ENCODE data around the gene ZNF652. TPM values are rescaled to one million over a fixed set of nuclear protein-coding genes. Genes with fewer than 3 reads are reported as not detected.
A peak's percentile ranks its signal among the peaks of the same experiment; 100 is the strongest.
"Not testable (repeated sequence)": the region's sequence is repeated elsewhere in the genome, so short reads cannot be mapped to it uniquely, and the experiment has no call there.

ZNF652 gene
- total RNA-seq, 2 donors from 2014 or later, result 59.7 to 88.5 TPM

GRCh38 chr17:49393491-49394255, 31.6 kb upstream of the ZNF652 start:
- intact Hi-C loops (cut with DNase I), result loop anchor here (10.0 kb wide), 1 partner anchor 199 kb away; no protein-coding TSS in a partner anchor
- no peak for DNase-seq (ENCODE audit: low spot score)
- peak overlapping the region; percentile 60 to 68 for H3K27ac ChIP-seq
- no peaks in the 10 kb centered on the region for H3K36me3 ChIP-seq
- no peak for TF ChIP-seq POLR2A (IDR thresholded peaks at IDR 0.05)
- no peak for TF ChIP-seq POLR2AphosphoS5 (IDR thresholded peaks at IDR 0.05)
- TF ChIP-seq CTCF (IDR thresholded peaks at IDR 0.05), result no peak
- H3K9me3 ChIP-seq, result no peaks in the 10 kb centered on the region
- 75% methylated on average over 8 of the region's 8 CpGs for WGBS
- no peak overlapping the region for H3K4me3 ChIP-seq
- H3K4me1 ChIP-seq (replicated peaks), result peaks cover 12% of the 10 kb centered on the region
- no peaks in the 10 kb centered on the region for H3K27me3 ChIP-seq (replicated peaks; ENCODE audit: insufficient read depth)

GRCh38 chr17:49390548-49391324, 28.7 kb upstream of the ZNF652 start:
- Histone ChIP-seq H3K27ac (peak overlapping the region; percentile 51 to 87), H3K36me3 (no peaks in the 10 kb centered on the region), H3K4me3 (no peak overlapping the region), H3K9me3 (no peaks in the 10 kb centered on the region), H3K4me1 (replicated peaks) (peaks cover 12% of the 10 kb centered on the region), H3K27me3 (replicated peaks; ENCODE audit: insufficient read depth) (no peaks in the 10 kb centered on the region)
- DNase-seq (ENCODE audit: low spot score), result peak; percentile 28
- TF ChIP-seq CTCF (IDR thresholded peaks at IDR 0.05) (no peak), POLR2AphosphoS5 (IDR thresholded peaks at IDR 0.05) (peak; percentile 90), POLR2A (IDR thresholded peaks at IDR 0.05) (no peak)
- 67% methylated on average over 9 of the region's 9 CpGs for WGBS
- intact Hi-C loops (cut with DNase I), result loop anchor here (10.0 kb wide), 1 partner anchor 196 kb away; no protein-coding TSS in a partner anchor

- H3K4me1 ChIP-seq (replicated peaks), result peaks cover 12% of the 10 kb centered on the region
- H3K36me3 ChIP-seq; DNase-seq (ENCODE audit: low spot score); H3K27me3 ChIP-seq (replicated peaks; ENCODE audit: insufficient read depth); H3K9me3 ChIP-seq; H3K4me3 ChIP-seq: not testable (repeated sequence)
- H3K27ac ChIP-seq, result peak overlapping the region in 1 of 2 donors; percentile 87
- intact Hi-C loops (cut with DNase I), result loop anchor here (10.0 kb wide), 1 partner anchor 195 kb away; no protein-coding TSS in a partner anchor
- WGBS, result 87% methylated on average over 12 of the region's 12 CpGs
Observed at GRCh38 chr17:49389514-49390347, 27.7 kb upstream of the ZNF652 start.

GRCh38 chr17:49388692-49389513, 26.9 kb upstream of the ZNF652 start:
- H3K27ac ChIP-seq, result no peak overlapping the region
- peaks cover 12% of the 10 kb centered on the region for H3K4me1 ChIP-seq (replicated peaks)

More at GRCh38 chr17:49388692-49389513, 26.9 kb upstream of the ZNF652 start:
- Histone ChIP-seq H3K36me3 (no peaks in the 10 kb centered on the region), H3K27me3 (replicated peaks; ENCODE audit: insufficient read depth) (no peaks in the 10 kb centered on the region), H3K9me3 (no peaks in the 10 kb centered on the region), H3K4me3 (no peak overlapping the region)
- intact Hi-C loops (cut with DNase I), result no loop called here
- no peak for DNase-seq (ENCODE audit: low spot score)
- no peak for TF ChIP-seq POLR2A (IDR thresholded peaks at IDR 0.05)
- no peak for TF ChIP-seq POLR2AphosphoS5 (IDR thresholded peaks at IDR 0.05)
- TF ChIP-seq CTCF (IDR thresholded peaks at IDR 0.05), result no peak
- 93% methylated on average over 8 of the region's 8 CpGs for WGBS

Measured in prostate gland (tissue), 2 donors.